SK-N-SH (cell line): ENCODE measurements around the gene CHD9. TPM values are rescaled to one million over a fixed set of nuclear protein-coding genes. Genes with fewer than 3 reads are reported as not detected.

Experiments
- CTCF ChIA-PET: fragments of 300-600, 350-600 bp; formaldehyde crosslinking; extraction: SDS; loops from one replicate; lab custom pipeline; 2021; lab: Yijun Ruan, JAX
- POLR2A ChIA-PET: fragments of 350-600 bp; sonication (Branson Sonifier 250); formaldehyde crosslinking; extraction: SDS; loops from one replicate; lab custom pipeline; 2020; ENCODE audit warnings: antibody characterized with exemption, inconsistent platforms; lab: Yijun Ruan, JAX
- DNase-seq: peaks from one replicate; pipeline ENCODE4 v3.0.0; 2012
- H2AFZ ChIP-seq: fragments of 200-600 bp; sonication (generic); 2 replicates; pipeline ENCODE4 v1.8.1; 2016; ENCODE audit warnings: antibody characterized with exemption, mild to moderate bottlenecking, low read depth
- H3F3A ChIP-seq: fragments of 200-600 bp; sonication (generic); replicated peaks from 2 replicates; pipeline ENCODE3; 2016; ENCODE audit warnings: antibody characterized with exemption, mild to moderate bottlenecking; ENCODE audit not compliant: insufficient read depth
- H3K27ac ChIP-seq, 2 experiments: fragments of 200-500 bp in 1 of 2; fragments of 200-600 bp in 1 of 2; sonication (Bioruptor generic) in 1 of 2; sonication (generic), shearing (Covaris generic) in 1 of 2; 2 replicates each; pipeline versions ENCODE4 v1.5.1 to v1.6.1; 2014 to 2016; ENCODE audit warnings: low read depth in 2 of 2, inconsistent platforms in 1 of 2, low read length in 1 of 2, mild to moderate bottlenecking in 1 of 2, mixed read lengths in 1 of 2
- H3K27me3 ChIP-seq: fragments of 200-600 bp; sonication (generic), shearing (Covaris generic); 2 replicates; pipeline ENCODE4 v1.6.1; 2016; ENCODE audit warnings: mixed run types; ENCODE audit not compliant: insufficient read depth
- H3K36me3 ChIP-seq, 2 experiments: fragments of 200-500 bp in 1 of 2; fragments of 200-600 bp in 1 of 2; sonication (Bioruptor generic) in 1 of 2; sonication (generic) in 1 of 2; replicated peaks in 1 of 2; 2 replicates each; pipeline versions ENCODE3 to v1.5.1; 2014 to 2016; ENCODE audit warnings: low read length in 1 of 2, mild to moderate bottlenecking in 1 of 2; ENCODE audit not compliant: insufficient read depth in 2 of 2, control insufficient read depth in 1 of 2
- H3K4me1 ChIP-seq, 2 experiments: fragments of 200-500 bp in 1 of 2; fragments of 200-600 bp in 1 of 2; sonication (Bioruptor generic) in 1 of 2; sonication (generic), shearing (Covaris generic) in 1 of 2; 2 replicates each; pipeline versions ENCODE4 v1.5.1 to v1.6.1; 2014 to 2016; ENCODE audit warnings: low read depth in 1 of 2, low read length in 1 of 2, mixed run types in 1 of 2; ENCODE audit not compliant: insufficient read depth in 2 of 2, control insufficient read depth in 1 of 2
- H3K4me2 ChIP-seq: fragments of 200-600 bp; sonication (generic), shearing (Covaris generic); 2 replicates; pipeline ENCODE4 v1.6.1; 2017; ENCODE audit warnings: mixed run types
- H3K4me3 ChIP-seq, 2 experiments: fragments of 200-500 bp in 1 of 2; fragments of 200-600 bp in 1 of 2; sonication (Bioruptor generic) in 1 of 2; sonication (generic), shearing (Covaris generic) in 1 of 2; 2 replicates each; pipeline versions ENCODE4 v1.5.1 to v1.8.1; 2014 to 2016; ENCODE audit warnings: low read depth in 2 of 2, inconsistent platforms in 1 of 2, low read length in 1 of 2, mild to moderate bottlenecking in 1 of 2, mixed read lengths in 1 of 2, moderate library complexity in 1 of 2
- H3K79me2 ChIP-seq: fragments of 200-600 bp; sonication (generic); 2 replicates; pipeline ENCODE4 v1.8.1; 2017; ENCODE audit warnings: mild to moderate bottlenecking; ENCODE audit not compliant: insufficient read depth
- H3K9ac ChIP-seq: fragments of 200-600 bp; sonication (generic); 2 replicates; pipeline ENCODE4 v1.6.1; 2017; ENCODE audit warnings: mixed run types
- H3K9me2 ChIP-seq: fragments of 200-600 bp; sonication (generic); 2 replicates; pipeline ENCODE4 v1.6.1; 2017; ENCODE audit warnings: mixed run types
- H3K9me3 ChIP-seq: fragments of 200-600 bp; sonication (generic); 2 replicates; pipeline ENCODE4 v1.6.1; 2017; ENCODE audit warnings: mixed run types, mild to moderate bottlenecking, moderate library complexity
- H4K20me1 ChIP-seq: fragments of 200-600 bp; sonication (generic); 2 replicates; pipeline ENCODE4 v1.6.1; 2017; ENCODE audit warnings: mild to moderate bottlenecking, mixed run types; ENCODE audit not compliant: insufficient read depth
- CHD2 ChIP-seq: fragments of 150-350 bp; IDR thresholded peaks from 2 replicates; pipeline ENCODE4 v1.6.1; 2018; ENCODE audit warnings: low read length; ENCODE audit not compliant: partially characterized antibody
- CTCF ChIP-seq: fragments of 200-600 bp; sonication (generic); IDR thresholded peaks from 2 replicates; pipeline ENCODE4 v1.6.1; 2017; ENCODE audit warnings: antibody characterized with exemption, mild to moderate bottlenecking, moderate library complexity
- ELF1 ChIP-seq: IDR thresholded peaks from 2 replicates; pipeline ENCODE4 v1.4.0; 2012
- EP300 ChIP-seq, 2 experiments: IDR thresholded peaks; 2 replicates each; pipeline versions ENCODE4 v1.4.0 to v1.6.1; 2012; ENCODE audit warnings: borderline replicate concordance in 1 of 2, low read depth in 1 of 2, low read length in 1 of 2
- IRF3 ChIP-seq: fragments of 150-350 bp; IDR thresholded peaks from 2 replicates; pipeline ENCODE4 v1.6.1; 2016; ENCODE audit warnings: mild to moderate bottlenecking, low read depth, low read length
- MEF2A ChIP-seq: IDR thresholded peaks from 2 replicates; pipeline ENCODE4 v1.4.0; 2012; ENCODE audit warnings: low read depth, borderline replicate concordance
- PBX3 ChIP-seq: IDR thresholded peaks from 2 replicates; pipeline ENCODE4; 2012
- POLR2AphosphoS5 ChIP-seq: IDR thresholded peaks from 2 replicates; pipeline ENCODE4 v1.6.1; 2012; ENCODE audit warnings: low read depth, low read length
- RAD21 ChIP-seq: IDR thresholded peaks from 2 replicates; pipeline ENCODE4 v1.6.1; 2012; ENCODE audit warnings: mild to moderate bottlenecking, low read length
- RFX5 ChIP-seq: IDR thresholded peaks from 2 replicates; pipeline ENCODE4 v1.6.1; 2012; ENCODE audit warnings: mild to moderate bottlenecking, improper control_type of control experiment, low read length
- SMC3 ChIP-seq: IDR thresholded peaks from 2 replicates; pipeline ENCODE4 v1.6.1; 2012; ENCODE audit warnings: low read depth, low read length, improper control_type of control experiment
- TCF12 ChIP-seq: IDR thresholded peaks from 2 replicates; pipeline ENCODE4 v1.4.0; 2012
- TEAD4 ChIP-seq: IDR thresholded peaks from 2 replicates; pipeline ENCODE4 v1.4.0; 2012; ENCODE audit warnings: mild to moderate bottlenecking, borderline replicate concordance; ENCODE audit not compliant: insufficient read depth
- USF1 ChIP-seq: IDR thresholded peaks from 2 replicates; pipeline ENCODE4 v1.4.0; 2012; ENCODE audit warnings: low read depth, borderline replicate concordance
- YY1 ChIP-seq: IDR thresholded peaks from 2 replicates; pipeline ENCODE4 v1.4.0; 2012; ENCODE audit warnings: low read depth, mild to moderate bottlenecking
- WGBS: methylation state at CpG from one replicate; pipeline ENCODE4 v1.1.6; 2017; ENCODE audit warnings: low lambda C conversion rate; 5-methylcytosine and 5-hydroxymethylcytosine counted together
- polyA plus RNA-seq, 3 experiments: library from polyadenylated mRNA; depleted of rRNA; stranded (reverse); fragments of >200 nt; gene quantifications; 2 replicates each; pipeline ENCODE4 v1.2.3, GENCODE V29; 2012

CHD9 gene
- polyA plus RNA-seq, 1 of the 3 experiments (the other 2 are of a cell fraction): 6.2 TPM

- peaks cover 11 to 15% of the 10 kb centered on the region in 2 experiments; a peak in 3 of 4 replicates for H3K4me1 ChIP-seq
- ChIA-PET POLR2A (no interaction called here), CTCF (interaction anchor here (5.3 kb wide), 1 partner anchor 14 kb away, joined by 25 read pairs; the partner anchor contains the start of gene CHD9)
- H3K9ac ChIP-seq: no peak overlapping the region
- no peak overlapping the region for H2AFZ ChIP-seq
- H3F3A ChIP-seq: no peaks in the 10 kb centered on the region
- H3K27me3 ChIP-seq: no peaks in the 10 kb centered on the region
- no peaks in the 10 kb centered on the region for H3K9me2 ChIP-seq
- no peaks in the 10 kb centered on the region for H3K36me3 ChIP-seq
- H3K79me2 ChIP-seq: peaks cover 58% of the 10 kb centered on the region
- DNase-seq: no peak
- no peaks in the 10 kb centered on the region for H4K20me1 ChIP-seq
- no peak overlapping the region for H3K4me2 ChIP-seq
- TF ChIP-seq USF1: no peak
- TF ChIP-seq EP300 (IDR thresholded peaks at IDR 0.05; ENCODE audit: borderline replicate concordance in 1 of 2, low read depth in 1 of 2, low read length in 1 of 2): no peak
- TF ChIP-seq RAD21: no peak
- TF ChIP-seq POLR2AphosphoS5: no peak
- no peak for TF ChIP-seq TCF12
- no peak for TF ChIP-seq CTCF
- TF ChIP-seq CHD2: no peak
- no peak for TF ChIP-seq TEAD4
- no peak for TF ChIP-seq SMC3
- TF ChIP-seq YY1: no peak
- no peak for TF ChIP-seq ELF1
- TF ChIP-seq IRF3: no peak
- TF ChIP-seq MEF2A: no peak
- TF ChIP-seq RFX5: no peak
- no peak for TF ChIP-seq PBX3
- no peak overlapping the region for H3K4me3 ChIP-seq
- 98% methylated on average over 4 of the region's 4 CpGs for WGBS
- H3K27ac ChIP-seq: no peak overlapping the region
- no peaks in the 10 kb centered on the region for H3K9me3 ChIP-seq
Observed at GRCh38 chr16:53068423-53068833, 13.6 kb downstream of the CHD9 start.
